K562 (cell line): Measurements from ENCODE around the gene SLC31A1. TPM values are rescaled to one million over a fixed set of nuclear protein-coding genes. Genes with fewer than 3 reads are reported as not detected.

Experiments
- ATAC-seq: fragments of 200-7000 bp; cut with Tn5 transposase; 3 replicates; pipeline ENCODE4 v1.9.1; 2020; ENCODE audit warnings: moderate library complexity
- BruUV-seq: library from RNA; stranded (reverse); fragments of 400-500 nt; replicated peaks from 2 replicates; lab custom pipeline; 2021; lab: Mats Ljungman, UMichigan
- CTCF ChIA-PET: fragments of 300-600 bp; formaldehyde crosslinking; extraction: SDS; loops from one replicate; lab custom pipeline; 2021; ENCODE audit warnings: low intra/inter-chr PET ratio; lab: Yijun Ruan, JAX
- POLR2A ChIA-PET: fragments of 300-600, 350-650 bp; sonication (Branson Sonifier 250); formaldehyde crosslinking; extraction: SDS; loops from one replicate; lab custom pipeline; 2021; ENCODE audit warnings: antibody characterized with exemption, inconsistent platforms; lab: Yijun Ruan, JAX
- DNase-seq, 4 experiments: peaks; one replicate each; pipeline versions ENCODE4 v3.0.0 to v3.0.0-alpha.2; 2011 to 2018; ENCODE audit warnings: low spot score in 3 of 4, mixed read lengths in 3 of 4; ENCODE audit errors: extremely low read depth in 1 of 4
- FAIRE-seq: peaks from 2 replicates; lab custom pipeline; 2011; peaks lifted over from hg19 to GRCh38; lab: Jason Lieb, UNC
- H2AFZ ChIP-seq: 2 replicates; pipeline ENCODE4 v1.6.0; 2011; ENCODE audit warnings: low read depth, low read length, control low read depth, inconsistent platforms
- H3K27ac ChIP-seq: fragments of 200-600 bp; 3 replicates; pipeline ENCODE4 v1.8.0; 2011; ENCODE audit warnings: low read depth, mild to moderate bottlenecking, control low read depth, inconsistent platforms, low read length, moderate library complexity, mixed read lengths; ENCODE audit errors: extremely low read depth
- H3K27me3 ChIP-seq, 2 experiments: fragments of 300-600 bp in 1 of 2; 2 replicates in 1 of 2; 3 replicates in 1 of 2; pipeline versions ENCODE4 v1.6.0 to v1.8.0; 2011; ENCODE audit warnings: inconsistent platforms in 2 of 2, low read length in 2 of 2, mild to moderate bottlenecking in 1 of 2, mixed read lengths in 1 of 2, moderate library complexity in 1 of 2; ENCODE audit not compliant: control insufficient read depth in 2 of 2, insufficient read depth in 2 of 2
- H3K36me3 ChIP-seq: fragments of 300-600 bp; 3 replicates; pipeline ENCODE4 v1.8.0; 2011; ENCODE audit warnings: mild to moderate bottlenecking, low read length, inconsistent platforms; ENCODE audit not compliant: control insufficient read depth, insufficient read depth
- H3K4me1 ChIP-seq, 2 experiments: fragments of 200-600 bp in 1 of 2; replicated peaks in 1 of 2; 2 replicates in 1 of 2; 3 replicates in 1 of 2; pipeline versions ENCODE4 v1.5.1 to v1.8.0; 2011; ENCODE audit warnings: inconsistent platforms in 2 of 2, low read length in 2 of 2, mild to moderate bottlenecking in 1 of 2, mixed read lengths in 1 of 2, moderate library complexity in 1 of 2; ENCODE audit not compliant: control insufficient read depth in 2 of 2, insufficient read depth in 2 of 2
- H3K4me2 ChIP-seq: 2 replicates; pipeline ENCODE4 v1.6.1; 2011; ENCODE audit warnings: low read length, control low read depth, inconsistent platforms, mixed read lengths; ENCODE audit not compliant: insufficient read depth
- H3K4me3 ChIP-seq: fragments of 200-600 bp; sonication (generic), shearing (Covaris generic); 2 replicates; pipeline ENCODE4 v1.5.1; 2016; ENCODE audit warnings: control low read depth, inconsistent platforms
- H3K79me2 ChIP-seq: fragments of 200-600 bp; 3 replicates; pipeline ENCODE4 v1.8.0; 2011; ENCODE audit warnings: low read length, inconsistent platforms; ENCODE audit not compliant: control insufficient read depth, insufficient read depth
- H3K9ac ChIP-seq, 2 experiments: 2 replicates each; pipeline versions ENCODE4 v1.6.0 to v1.6.1; 2011; ENCODE audit warnings: low read depth in 2 of 2, low read length in 2 of 2, control low read depth in 1 of 2, inconsistent platforms in 1 of 2, mild to moderate bottlenecking in 1 of 2, mixed read lengths in 1 of 2; ENCODE audit not compliant: insufficient read depth in 1 of 2
- H3K9me1 ChIP-seq: one replicate; pipeline ENCODE4 v1.6.0; 2011; ENCODE audit warnings: inconsistent platforms, mild to moderate bottlenecking, low read length, moderate library complexity; ENCODE audit not compliant: control insufficient read depth, insufficient read depth
- H3K9me3 ChIP-seq: replicated peaks from 2 replicates; pipeline ENCODE4 v1.5.1; 2011; ENCODE audit warnings: low read depth, low read length, inconsistent platforms; ENCODE audit not compliant: control insufficient read depth, insufficient read depth
- H4K20me1 ChIP-seq: replicated peaks from 2 replicates; pipeline ENCODE4 v1.6.1; 2011; ENCODE audit warnings: low read length, inconsistent platforms, mixed read lengths; ENCODE audit not compliant: control insufficient read depth, insufficient read depth
- ARID1B ChIP-seq: fragments of 450-650 bp; IDR thresholded peaks from 2 replicates; pipeline ENCODE4 v1.6.1; 2016; ENCODE audit warnings: antibody characterized with exemption, mild to moderate bottlenecking, inconsistent platforms
- CSDE1 ChIP-seq, 2 experiments: fragments of 450-650 bp; IDR thresholded peaks; 2 replicates each; pipeline ENCODE4 v1.6.1; 2016; ENCODE audit warnings: mild to moderate bottlenecking in 1 of 2
- EP300 ChIP-seq: IDR thresholded peaks from 2 replicates; pipeline ENCODE4 v1.6.1; 2012; ENCODE audit warnings: low read length, improper control_type of control experiment
- MAFF ChIP-seq: IDR thresholded peaks from 2 replicates; pipeline ENCODE4 v1.6.1; 2012; ENCODE audit warnings: low read length, improper control_type of control experiment
- MCM7 ChIP-seq, 2 experiments: fragments of 450-650 bp; IDR thresholded peaks; 2 replicates each; pipeline ENCODE4 v1.6.1; 2016 to 2018
- MTA2 ChIP-seq: fragments of 450-650 bp; IDR thresholded peaks from 2 replicates; pipeline ENCODE4 v1.6.1; 2016; ENCODE audit warnings: low read depth
- MYNN ChIP-seq, 2 experiments: sonication (generic); formaldehyde crosslinking in 1 of 2; IDR thresholded peaks; 2 replicates each; pipeline versions ENCODE4 v1.5.0 to v1.6.1; 2016 to 2020; ENCODE audit warnings: antibody characterized with exemption in 1 of 2, missing genetic modification reagents in 1 of 2
- PHF20 ChIP-seq: fragments of 450-650 bp; IDR thresholded peaks from 2 replicates; pipeline ENCODE4 v1.6.1; 2018; ENCODE audit not compliant: partially characterized antibody
- PML ChIP-seq: IDR thresholded peaks from 2 replicates; pipeline ENCODE4 v1.6.1; 2012; ENCODE audit warnings: low read length, inconsistent platforms
- POLR2AphosphoS5 ChIP-seq: IDR thresholded peaks from 2 replicates; pipeline ENCODE4 v1.6.1; 2011; ENCODE audit warnings: mild to moderate bottlenecking, low read depth, low read length, moderate library complexity; ENCODE audit not compliant: control insufficient read depth, insufficient read depth
- SLC30A9 ChIP-seq: fragments of 250-450 bp; sonication (Bioruptor Pico); IDR thresholded peaks from 2 replicates; pipeline ENCODE4 v1.8.0; 2022; ENCODE audit warnings: mild to moderate bottlenecking, moderate library complexity
- SMAD1 ChIP-seq: fragments of 150-350 bp; IDR thresholded peaks from 2 replicates; pipeline ENCODE4 v1.6.1; 2014; ENCODE audit warnings: low read length, low read depth; ENCODE audit not compliant: partially characterized antibody
- TAL1 ChIP-seq: fragments of 450-650 bp; IDR thresholded peaks from 2 replicates; pipeline ENCODE4 v1.6.1; 2016; ENCODE audit warnings: mild to moderate bottlenecking
- TCF3 ChIP-seq: sonication (generic); formaldehyde crosslinking; IDR thresholded peaks from 2 replicates; pipeline ENCODE4 v1.4.0; 2020; ENCODE audit warnings: mild to moderate bottlenecking, missing genetic modification reagents
- TEAD1 ChIP-seq, 2 experiments: fragments of 450-650 bp in 1 of 2; sonication (generic) in 1 of 2; formaldehyde crosslinking; IDR thresholded peaks; 2 replicates each; pipeline versions ENCODE4 v1.4.0 to v1.8.0; 2020 to 2022; ENCODE audit warnings: mild to moderate bottlenecking in 2 of 2, missing genetic modification reagents in 1 of 2
- TEAD4 ChIP-seq, 2 experiments: sonication (generic) in 1 of 2; formaldehyde crosslinking in 1 of 2; IDR thresholded peaks; 2 replicates each; pipeline versions ENCODE4 v1.6.1 to v1.8.0; 2012 to 2022; ENCODE audit warnings: borderline replicate concordance in 1 of 2, inconsistent platforms in 1 of 2, low read length in 1 of 2, mild to moderate bottlenecking in 1 of 2, missing genetic modification reagents in 1 of 2
- YY1 ChIP-seq, 3 experiments: IDR thresholded peaks; 2 replicates each; pipeline ENCODE4 v1.6.1; 2011; ENCODE audit warnings: low read length in 2 of 3, mild to moderate bottlenecking in 2 of 3, moderate library complexity in 2 of 3, borderline replicate concordance in 1 of 3, control low read depth in 1 of 3, low read depth in 1 of 3; ENCODE audit not compliant: insufficient read depth in 3 of 3, insufficient replicate concordance in 2 of 3, control insufficient read depth in 1 of 3, insufficient read length in 1 of 3; ENCODE audit errors: extremely low read depth in 1 of 3
- ZNF280A ChIP-seq: fragments of 450-650 bp; IDR thresholded peaks from 2 replicates; pipeline ENCODE4 v1.6.1; 2018; ENCODE audit warnings: mild to moderate bottlenecking, low read depth; ENCODE audit not compliant: partially characterized antibody
- ZNF316 ChIP-seq: fragments of 450-650 bp; IDR thresholded peaks from 2 replicates; pipeline ENCODE4 v1.6.1; 2016
- WGBS: fragments of 100-300 bp; shearing (Covaris generic); methylation state at CpG from one replicate; pipeline ENCODE4 v1.1.6; 2016; ENCODE audit warnings: low coverage, mixed read lengths; ENCODE audit not compliant: insufficient coverage; ENCODE audit errors: missing lambda C conversion rate; 5-methylcytosine and 5-hydroxymethylcytosine counted together
- in situ Hi-C: fragments of 300-500 bp; cut with MboI; formaldehyde crosslinking; loops from 4 replicates; pipeline ENCODE4 v1.15.0; 2018; ENCODE audit warnings: inconsistent platforms, mixed read lengths
- intact Hi-C: fragments of 100-400 bp; cut with micrococcal nuclease; formaldehyde crosslinking; loops from 2 replicates; pipeline ENCODE4 v1.14.2; 2022
- polyA plus RNA-seq, 8 experiments: library from polyadenylated mRNA; depleted of rRNA in 4 of 8; stranded (reverse) in 5 of 8; unstranded in 3 of 8; fragments of >200 nt; fragmentation: Nextera tagmentation in 2 of 8; fragmentation: Illumina TruSeq in 1 of 8; extraction: Ambion mirVana in 2 of 8; extraction: Trizol in 1 of 8; gene quantifications; 2 replicates each; pipeline versions ENCODE4 v1.2.1 to v1.2.3, GENCODE V29; 2011 to 2014; ENCODE audit warnings: inconsistent platforms in 1 of 8, missing spikeins in 1 of 8
- total RNA-seq, 7 experiments: library from RNA; depleted of rRNA in 6 of 7; stranded (reverse); fragments of >200 nt in 6 of 7; fragmentation: Illumina TruSeq in 2 of 7; extraction: Trizol in 2 of 7; gene quantifications; 2 replicates each; pipeline versions ENCODE4 v1.2.1 to v1.2.3, GENCODE V29; 2011 to 2021; ENCODE audit warnings: low replicate concordance in 1 of 7
- TF ChIP-seq, protein P1 (sequence below): fragments of 250-450 bp; sonication (Bioruptor Pico); IDR thresholded peaks from 2 replicates; pipeline ENCODE4 v1.5.0; 2020; ENCODE audit warnings: mild to moderate bottlenecking, borderline replicate concordance

SLC31A1 gene
- total and polyA plus RNA-seq, 9 of the 15 experiments (the other 6 are each of a cell fraction or from before 2014, with no cell fraction given) = 15.4 to 40.7 (median 25.9) TPM

DNA sequence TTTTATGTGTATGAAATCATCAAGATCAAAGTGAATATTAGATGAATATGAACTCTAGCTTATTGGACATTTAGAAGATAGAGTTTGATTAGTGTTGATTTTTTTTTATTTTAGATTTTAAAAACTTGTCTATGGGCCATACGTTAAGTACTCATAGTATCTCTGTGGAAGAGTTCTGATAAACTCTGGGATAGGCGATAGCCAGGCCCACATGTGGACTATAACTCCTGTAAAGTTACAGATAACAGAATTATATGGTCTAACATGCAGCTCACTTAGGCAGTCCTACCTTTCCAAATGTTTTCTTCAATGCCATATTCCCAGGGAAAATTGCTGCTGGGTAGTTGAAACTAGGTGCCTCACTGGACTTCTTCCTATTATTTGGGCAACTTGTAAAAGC, 10.4 kb downstream of the SLC31A1 start:
- BruUV-seq = no TSS peak
- Histone ChIP-seq H3K27me3 (no peaks in the 10 kb centered on the region), H3K9me1 (no peaks in the 10 kb centered on the region), H3K4me2 (peak overlapping the region; percentile 17; the same call in 1 of the 2 replicates), H3K27ac (peak overlapping the region; percentile 15; the same call in 2 of the 3 replicates), H2AFZ (no peak overlapping the region), H3K36me3 (peaks cover 5% of the 10 kb centered on the region; the same call in 2 of the 3 replicates), H3K4me1 (peaks cover 0 to 30% of the 10 kb centered on the region in 2 experiments; a peak in 3 of 5 replicates), H4K20me1 (no peaks in the 10 kb centered on the region), H3K9ac (0 out of 4 replicates have a peak overlapping the region, but pooled peaks of 1 of the 2 experiments have one; percentile 23), H3K4me3 (no peak overlapping the region), H3K79me2 (peaks cover 39% of the 10 kb centered on the region), H3K9me3 (no peaks in the 10 kb centered on the region)
- WGBS = 3% methylated on average over 2 of the region's 2 CpGs
- ChIA-PET CTCF (no interaction called here), POLR2A (interaction anchor here (1.0 to 3.0 kb wide), 3 partner anchors 10 to 17 kb away, joined by 3 to 18 read pairs (median 4); partner anchors contain the start of genes FKBP15 and SLC31A1)
- no peak for FAIRE-seq
- in situ Hi-C loops = no loop called here
- intact Hi-C loops = no loop called here
- peak; percentile 65 for ATAC-seq
- DNase-seq = peak; percentile 20 to 41 (median 32)
- TF ChIP-seq MYNN (IDR thresholded peaks at IDR 0.05) = no peak
- TF ChIP-seq MYNN (CRISPR knock-in tag; IDR thresholded peaks at IDR 0.05) = no peak
- TF ChIP-seq TEAD4 (IDR thresholded peaks at IDR 0.05; ENCODE audit: low read length) = peak; percentile 82
- no peak for TF ChIP-seq TEAD4 (CRISPR knock-in tag; IDR thresholded peaks at IDR 0.05; ENCODE audit: borderline replicate concordance)
- TF ChIP-seq MAFF = no peak
- TF ChIP-seq CSDE1 (IDR thresholded peaks at IDR 0.05) = no peak
- TF ChIP-seq TAL1 = peak; percentile 73
- no peak for TF ChIP-seq TEAD1 (CRISPR knock-in tag; IDR thresholded peaks at IDR 0.05)
- peak; percentile 51; the same call in 1 of the 2 replicates for TF ChIP-seq POLR2AphosphoS5
- no peak for TF ChIP-seq SMAD1
- no peak for TF ChIP-seq YY1 (IDR thresholded peaks at IDR 0.05; ENCODE audit: borderline replicate concordance in 1 of 3, control insufficient read depth in 1 of 3, extremely low read depth in 1 of 3, insufficient read depth in 3 of 3, insufficient read length in 1 of 3, insufficient replicate concordance in 2 of 3, low read depth in 1 of 3, low read length in 2 of 3)
- peak; percentile 70 for TF ChIP-seq ARID1B
- TF ChIP-seq PHF20 = no peak
- TF ChIP-seq SLC30A9 (CRISPR knock-in tag) = no peak
- peak; percentile 52; the same call in 1 of the 2 replicates for TF ChIP-seq PML
- TF ChIP-seq EP300 = 0 out of 2 replicates have a peak, but pooled peaks have one; percentile 15
- TF ChIP-seq MCM7 (IDR thresholded peaks at IDR 0.05) = no peak
- TF ChIP-seq TCF3 = peak; percentile 59
- TF ChIP-seq, protein P1, sequence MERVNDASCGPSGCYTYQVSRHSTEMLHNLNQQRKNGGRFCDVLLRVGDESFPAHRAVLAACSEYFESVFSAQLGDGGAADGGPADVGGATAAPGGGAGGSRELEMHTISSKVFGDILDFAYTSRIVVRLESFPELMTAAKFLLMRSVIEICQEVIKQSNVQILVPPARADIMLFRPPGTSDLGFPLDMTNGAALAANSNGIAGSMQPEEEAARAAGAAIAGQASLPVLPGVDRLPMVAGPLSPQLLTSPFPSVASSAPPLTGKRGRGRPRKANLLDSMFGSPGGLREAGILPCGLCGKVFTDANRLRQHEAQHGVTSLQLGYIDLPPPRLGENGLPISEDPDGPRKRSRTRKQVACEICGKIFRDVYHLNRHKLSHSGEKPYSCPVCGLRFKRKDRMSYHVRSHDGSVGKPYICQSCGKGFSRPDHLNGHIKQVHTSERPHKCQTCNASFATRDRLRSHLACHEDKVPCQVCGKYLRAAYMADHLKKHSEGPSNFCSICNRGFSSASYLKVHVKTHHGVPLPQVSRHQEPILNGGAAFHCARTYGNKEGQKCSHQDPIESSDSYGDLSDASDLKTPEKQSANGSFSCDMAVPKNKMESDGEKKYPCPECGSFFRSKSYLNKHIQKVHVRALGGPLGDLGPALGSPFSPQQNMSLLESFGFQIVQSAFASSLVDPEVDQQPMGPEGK (CRISPR knock-in tag) = no peak
- TF ChIP-seq MTA2 = peak; percentile 35; the same call in 1 of the 2 replicates
- no peak for TF ChIP-seq ZNF316
- no peak for TF ChIP-seq ZNF280A
